HG03575 (cell line): Measurements from ENCODE around the gene TRAM2.
"Not testable (repeated sequence)": the region's sequence is repeated elsewhere in the genome, so short reads cannot be mapped to it uniquely, and the experiment has no call there.

Experiments
- ATAC-seq: cut with Tn5 transposase; IDR thresholded peaks from one replicate; pipeline ENCODE4 v1.9.1; 2021; ENCODE audit not compliant: unreplicated experiment, insufficient number of reproducible peaks, low FRiP score; ENCODE audit errors: extremely low read depth

Gene TRAM2

DNA sequence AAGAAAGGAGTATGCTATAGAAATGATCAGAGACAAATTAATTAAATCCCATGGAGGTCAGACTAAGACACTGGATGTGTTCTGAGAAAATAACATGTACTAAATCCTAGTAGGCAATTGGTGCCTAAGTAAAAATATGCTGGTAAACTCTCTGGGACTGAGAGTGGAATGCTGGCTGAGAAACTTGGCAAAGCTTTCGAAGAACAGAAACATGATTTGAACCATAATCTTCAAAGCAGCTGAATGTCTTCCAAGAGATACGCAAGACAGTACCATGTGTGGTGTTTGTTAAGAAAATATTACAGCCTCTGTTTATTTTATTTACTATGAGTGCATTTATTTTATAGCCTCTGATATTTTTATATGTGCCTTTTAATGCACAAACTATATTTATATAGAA, 101.6 kb downstream of the TRAM2 start:
- ATAC-seq = no peak

DNA sequence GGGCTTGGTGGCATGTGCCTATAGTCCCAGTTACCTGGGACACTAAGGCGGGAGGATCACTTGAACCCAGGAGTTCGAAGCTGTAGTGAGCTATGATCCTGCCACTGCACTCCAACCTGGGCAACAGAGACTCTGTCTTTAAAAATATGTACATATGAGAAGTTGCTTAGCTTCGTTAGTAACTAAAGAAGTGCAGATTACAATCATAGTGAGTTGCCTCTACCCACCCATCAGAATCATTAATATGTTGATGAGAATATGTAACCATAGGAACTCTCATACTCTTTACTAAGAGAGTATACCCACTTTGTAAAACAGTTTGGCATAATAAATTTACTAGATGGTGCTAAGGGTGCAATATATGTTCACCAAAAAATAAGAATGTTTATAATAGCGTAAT, 102.7 kb downstream of the TRAM2 start:
- no peak for ATAC-seq

DNA sequence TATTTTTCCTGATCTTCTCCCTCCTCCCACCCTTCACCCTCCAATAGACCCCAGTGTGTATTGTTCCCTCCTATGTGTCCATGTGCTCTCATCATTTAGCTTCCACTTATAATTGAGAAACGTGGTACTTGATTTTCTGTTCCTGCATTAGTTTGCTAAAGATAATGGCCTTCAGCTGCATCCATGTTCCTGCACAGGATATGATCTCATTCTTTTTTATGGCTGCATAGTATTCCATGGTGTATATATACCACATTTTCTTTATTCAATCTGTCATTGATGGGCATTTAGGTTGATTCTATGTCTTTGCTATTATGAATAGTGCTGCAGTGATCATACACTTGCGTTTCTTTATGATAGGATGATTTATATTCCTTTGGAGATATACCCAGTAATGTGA, 115.7 kb downstream of the TRAM2 start:
- not testable (repeated sequence) for ATAC-seq

DNA sequence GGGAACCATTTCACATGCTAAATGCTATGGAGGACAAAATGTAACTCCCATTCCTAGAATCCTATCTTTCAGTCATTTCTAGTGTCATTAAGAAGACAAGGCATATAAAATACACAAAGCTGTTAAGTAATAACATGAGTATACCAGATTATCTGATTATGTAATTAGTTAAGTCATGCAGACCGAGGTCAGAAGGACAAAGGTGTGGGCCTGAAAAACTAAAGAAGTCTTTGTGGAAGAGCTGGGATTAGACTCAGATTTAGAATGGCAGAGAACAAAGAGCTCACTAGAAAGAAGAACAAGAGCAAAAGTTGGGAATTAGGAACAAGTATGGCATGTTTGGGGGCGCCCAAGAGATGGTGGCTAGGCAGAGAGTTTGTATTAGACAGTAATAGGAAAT, 119.8 kb downstream of the TRAM2 start:
- no peak for ATAC-seq

DNA sequence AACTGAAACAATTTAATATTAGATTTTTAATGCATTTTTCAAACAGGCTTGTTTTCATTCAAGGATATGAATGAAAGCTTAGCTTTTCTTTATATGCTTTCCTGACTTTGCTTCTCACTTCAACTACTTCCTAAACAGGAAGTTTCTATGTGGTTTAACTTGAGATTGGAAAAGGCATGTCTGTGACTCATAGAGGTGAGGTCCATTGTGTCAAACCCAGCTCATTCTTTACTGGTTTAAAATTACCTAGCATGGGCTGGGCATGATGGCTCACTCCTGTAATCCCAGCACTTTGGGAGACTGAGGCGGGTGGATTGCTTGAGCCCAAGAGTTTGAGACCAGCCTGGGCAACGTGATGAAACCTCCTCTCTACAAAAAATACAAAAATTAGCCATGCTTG, 122.3 kb downstream of the TRAM2 start:
- ATAC-seq = no peak
